CD4-positive, alpha-beta T cell (primary cell): Measurements from ENCODE around the gene PLXDC1. TPM values are rescaled to one million over a fixed set of nuclear protein-coding genes. Genes with fewer than 3 reads are reported as not detected.
"Not testable (repeated sequence)": the region's sequence is repeated elsewhere in the genome, so short reads cannot be mapped to it uniquely, and the experiment has no call there.

ENCODE experiments used
- ATAC-seq: fragments of 200-7000 bp; cut with Tn5 transposase; one replicate; pipeline ENCODE4 v1.10.0; 2022; ENCODE audit warnings: mild to moderate bottlenecking; ENCODE audit not compliant: poor library complexity
- CTCF ChIA-PET: fragments of 350-600 bp; sonication (Branson Sonifier 250); formaldehyde crosslinking; loops from one replicate; lab custom pipeline; 2021; ENCODE audit warnings: antibody characterized with exemption, inconsistent platforms; lab: Charles Lee
- POLR2A ChIA-PET: fragments of 350-600 bp; sonication (Branson Sonifier 250); formaldehyde crosslinking; loops from one replicate; lab custom pipeline; 2021; ENCODE audit warnings: antibody characterized with exemption, inconsistent platforms; lab: Charles Lee
- DNase-seq, 14 experiments: peaks; one replicate each; pipeline ENCODE4 v3.0.0-alpha.2; 2013 to 2020; ENCODE audit warnings: mixed read lengths in 2 of 14
- H3K27ac ChIP-seq, 2 donors: one replicate each; pipeline versions ENCODE4 v1.5.1 to v1.7.0; 2013; ENCODE audit warnings: low read length in 2 of 2, low read depth in 1 of 2, mild to moderate bottlenecking in 1 of 2
- H3K27me3 ChIP-seq, 2 experiments: 1 replicate in 1 of 2; 2 replicates in 1 of 2; pipeline versions ENCODE4 v1.6.1 to v1.7.0; 2013; ENCODE audit warnings: low read length in 2 of 2, control low read depth in 1 of 2, mild to moderate bottlenecking in 1 of 2, moderate library complexity in 1 of 2; ENCODE audit not compliant: insufficient read depth in 2 of 2, control insufficient read depth in 1 of 2
- H3K36me3 ChIP-seq: one replicate; pipeline ENCODE4 v1.6.1; 2013; ENCODE audit warnings: low read length, control low read depth; ENCODE audit not compliant: insufficient read depth
- H3K4me1 ChIP-seq: one replicate; pipeline ENCODE4 v1.6.1; 2013; ENCODE audit warnings: low read length, control low read depth; ENCODE audit not compliant: insufficient read depth
- H3K4me3 ChIP-seq: one replicate; pipeline ENCODE4 v1.5.1; 2013; ENCODE audit warnings: mild to moderate bottlenecking, low read length, moderate library complexity
- H3K9me3 ChIP-seq, 2 experiments: 1 replicate in 1 of 2; 2 replicates in 1 of 2; pipeline versions ENCODE4 v1.6.1 to v1.7.0; 2013; ENCODE audit warnings: low read length in 2 of 2, mild to moderate bottlenecking in 2 of 2, control low read depth in 1 of 2, moderate library complexity in 1 of 2; ENCODE audit not compliant: control insufficient read depth in 1 of 2, insufficient read depth in 1 of 2
- H3K27ac Mint-ChIP-seq: one replicate; pipeline ENCODE4 v1.8.0; 2020; ENCODE audit warnings: mixed read lengths
- H3K27me3 Mint-ChIP-seq: one replicate; pipeline ENCODE4 v1.8.0; 2021; ENCODE audit warnings: mixed read lengths
- H3K36me3 Mint-ChIP-seq: one replicate; pipeline ENCODE4 v1.8.0; 2021; ENCODE audit warnings: low read depth, mixed read lengths
- H3K4me1 Mint-ChIP-seq: one replicate; pipeline ENCODE4 v1.8.0; 2021; ENCODE audit warnings: low read depth, mixed read lengths
- H3K4me3 Mint-ChIP-seq: one replicate; pipeline ENCODE4 v1.8.0; 2020; ENCODE audit warnings: mild to moderate bottlenecking, mixed read lengths
- H3K9me3 Mint-ChIP-seq: one replicate; pipeline ENCODE4 v1.8.0; 2020; ENCODE audit warnings: mixed read lengths
- intact Hi-C, 2 experiments: fragments of 100-400 bp; cut with DNase I in 1 of 2; cut with micrococcal nuclease in 1 of 2; formaldehyde crosslinking; loops; one replicate each; pipeline versions ENCODE4 v1.15.1 to v1.9.0; 2023 to 2025; cut with DNase I, micrococcal nuclease
- total RNA-seq, 174 experiments: library from RNA in 2 of 174; stranded (reverse) in 2 of 174; gene quantifications; one replicate each; pipeline ENCODE4 v1.2.3 and lab custom pipeline; 2021 to 2026
- TF ChIP-seq, protein P1 (sequence below): fragments of 200-600 bp; IDR thresholded peaks from one replicate; pipeline ENCODE4 v1.8.0; 2022; ENCODE audit warnings: antibody characterized with exemption, mild to moderate bottlenecking

Gene PLXDC1
- total RNA-seq, 2 experiments from 2014 or later, result 66.7 to 67.6 TPM

DNA sequence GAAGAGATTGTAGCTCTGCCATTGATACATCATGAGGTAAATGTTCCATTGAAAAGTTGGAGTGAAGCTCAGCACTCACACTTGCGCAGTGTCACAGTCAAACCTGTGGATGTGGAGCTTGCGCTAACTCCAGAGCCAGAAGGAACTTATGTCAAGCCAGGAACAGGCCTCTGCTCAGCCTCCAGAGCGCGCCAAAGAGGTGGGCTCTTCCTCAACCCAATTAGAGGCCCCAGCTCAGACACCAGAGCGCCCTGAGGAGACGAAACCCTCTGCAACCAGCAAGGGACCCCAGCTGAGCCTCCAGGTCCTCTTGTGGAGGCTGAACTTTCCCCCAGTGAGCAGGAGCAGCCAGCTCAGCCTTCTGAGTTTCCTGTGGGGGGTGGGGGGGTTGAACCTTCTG, 122.7 kb downstream of the PLXDC1 start:
- H3K27ac ChIP-seq, result no peak overlapping the region
- peaks cover 15% of the 10 kb centered on the region for H3K4me1 Mint-ChIP-seq
- TF ChIP-seq, protein P1, sequence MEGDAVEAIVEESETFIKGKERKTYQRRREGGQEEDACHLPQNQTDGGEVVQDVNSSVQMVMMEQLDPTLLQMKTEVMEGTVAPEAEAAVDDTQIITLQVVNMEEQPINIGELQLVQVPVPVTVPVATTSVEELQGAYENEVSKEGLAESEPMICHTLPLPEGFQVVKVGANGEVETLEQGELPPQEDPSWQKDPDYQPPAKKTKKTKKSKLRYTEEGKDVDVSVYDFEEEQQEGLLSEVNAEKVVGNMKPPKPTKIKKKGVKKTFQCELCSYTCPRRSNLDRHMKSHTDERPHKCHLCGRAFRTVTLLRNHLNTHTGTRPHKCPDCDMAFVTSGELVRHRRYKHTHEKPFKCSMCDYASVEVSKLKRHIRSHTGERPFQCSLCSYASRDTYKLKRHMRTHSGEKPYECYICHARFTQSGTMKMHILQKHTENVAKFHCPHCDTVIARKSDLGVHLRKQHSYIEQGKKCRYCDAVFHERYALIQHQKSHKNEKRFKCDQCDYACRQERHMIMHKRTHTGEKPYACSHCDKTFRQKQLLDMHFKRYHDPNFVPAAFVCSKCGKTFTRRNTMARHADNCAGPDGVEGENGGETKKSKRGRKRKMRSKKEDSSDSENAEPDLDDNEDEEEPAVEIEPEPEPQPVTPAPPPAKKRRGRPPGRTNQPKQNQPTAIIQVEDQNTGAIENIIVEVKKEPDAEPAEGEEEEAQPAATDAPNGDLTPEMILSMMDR, result no peak
- no peak overlapping the region for H3K4me3 Mint-ChIP-seq
- intact Hi-C loops, result no loop called here
- H3K27me3 Mint-ChIP-seq, result peaks cover 18% of the 10 kb centered on the region
- DNase-seq (no peak), ATAC-seq (no peak)
- no peaks in the 10 kb centered on the region for H3K36me3 Mint-ChIP-seq
- no peaks in the 10 kb centered on the region for H3K9me3 ChIP-seq
- no peak overlapping the region for H3K4me3 ChIP-seq
- ChIA-PET CTCF (interaction anchor here (1.2 to 1.5 kb wide), 2 partner anchors 46 to 136 kb away, joined by 3 to 5 read pairs; no protein-coding TSS in a partner anchor), POLR2A (interaction anchor here (1.1 to 3.1 kb wide), 2 partner anchors 10 to 12 kb away, joined by 3 to 12 read pairs; no protein-coding TSS in a partner anchor)
- H3K36me3 ChIP-seq, result no peaks in the 10 kb centered on the region
- peaks cover 9 to 13% of the 10 kb centered on the region in 2 experiments for H3K27me3 ChIP-seq
- peaks cover 11% of the 10 kb centered on the region for H3K4me1 ChIP-seq
- H3K27ac Mint-ChIP-seq, result no peak overlapping the region
- H3K9me3 Mint-ChIP-seq, result no peaks in the 10 kb centered on the region

DNA sequence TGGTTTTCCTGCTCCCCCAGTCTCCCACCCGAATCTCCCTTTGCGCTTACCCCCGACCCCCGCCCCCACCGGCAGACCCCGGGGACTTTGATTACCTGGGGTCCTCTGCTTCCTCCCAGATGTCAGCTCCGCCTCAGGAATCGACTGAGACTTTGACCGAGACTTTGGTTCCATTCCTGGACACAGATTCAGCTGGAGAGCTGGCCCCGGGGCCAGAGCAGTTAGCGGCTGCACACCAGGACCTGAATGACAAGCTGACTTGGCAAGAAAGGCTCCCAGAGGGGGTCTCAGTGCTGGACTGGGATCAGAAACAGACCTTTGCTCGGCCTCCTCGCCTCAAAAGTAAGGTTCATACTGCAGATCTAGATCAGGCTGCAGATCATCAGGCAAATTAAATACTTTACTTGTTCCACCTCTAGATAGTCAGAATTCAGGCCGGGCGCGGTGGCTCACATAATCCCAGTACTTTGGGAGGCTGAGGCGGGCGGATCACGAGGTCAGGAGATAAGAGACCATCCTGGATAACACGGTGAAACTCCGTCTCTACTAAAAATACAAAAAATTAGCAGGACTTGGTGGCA, 123.9 kb downstream of the PLXDC1 start:
- H3K4me1 Mint-ChIP-seq, result peaks cover 15% of the 10 kb centered on the region
- Histone ChIP-seq H3K27me3 (peaks cover 9 to 13% of the 10 kb centered on the region in 2 experiments), H3K4me3 (peak overlapping the region; percentile 26), H3K9me3 (no peaks in the 10 kb centered on the region), H3K36me3 (no peaks in the 10 kb centered on the region), H3K4me1 (peaks cover 11% of the 10 kb centered on the region), H3K27ac (no peak overlapping the region)
- TF ChIP-seq, protein P1, result no peak
- intact Hi-C loops, result no loop called here
- ChIA-PET CTCF (interaction anchor here (0.6 kb wide), 1 partner anchor 125 kb away, joined by 3 read pairs; no protein-coding TSS in a partner anchor), POLR2A (interaction anchor here (0.6 to 3.1 kb wide), 4 partner anchors 9 to 1489 kb away, joined by 3 to 12 read pairs (median 4); no protein-coding TSS in a partner anchor)
- no peaks in the 10 kb centered on the region for H3K9me3 Mint-ChIP-seq
- no peaks in the 10 kb centered on the region for H3K36me3 Mint-ChIP-seq
- H3K27me3 Mint-ChIP-seq, result peaks cover 18% of the 10 kb centered on the region
- no peak for DNase-seq
- peak overlapping the region; percentile 30 for H3K4me3 Mint-ChIP-seq
- H3K27ac Mint-ChIP-seq, result no peak overlapping the region
- no peak for ATAC-seq

DNA sequence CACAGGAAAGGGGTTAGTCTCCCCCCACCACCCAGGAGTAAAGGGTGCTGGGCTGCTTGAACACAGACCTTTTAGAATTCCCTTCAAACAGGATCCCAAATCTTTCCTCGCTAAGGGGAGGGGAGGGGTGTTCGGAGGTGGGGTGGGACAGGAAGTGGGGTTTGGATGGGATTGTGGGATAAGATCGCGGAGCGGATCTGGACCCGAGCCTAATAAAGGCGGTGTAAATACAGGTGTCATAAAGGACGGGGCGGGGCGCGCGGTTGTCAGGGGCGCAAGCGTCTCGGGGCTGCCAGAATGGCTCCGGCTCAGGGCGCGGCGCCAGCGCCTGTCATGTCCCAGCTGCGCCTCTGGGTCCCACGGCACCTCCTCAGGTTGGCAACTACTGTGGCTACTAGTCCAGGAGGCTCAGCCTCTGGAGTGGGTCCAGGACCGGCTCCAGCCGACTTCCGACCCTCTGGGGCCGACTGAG, 124.4 kb downstream of the PLXDC1 start:
- Histone ChIP-seq H3K36me3 (no peaks in the 10 kb centered on the region), H3K27me3 (peaks cover 9 to 13% of the 10 kb centered on the region in 2 experiments), H3K27ac (no peak overlapping the region), H3K9me3 (no peaks in the 10 kb centered on the region), H3K4me3 (peak overlapping the region; percentile 26), H3K4me1 (peaks cover 11% of the 10 kb centered on the region)
- CTCF ChIA-PET, result interaction anchor here (1.0 kb wide), 1 partner anchor 148 kb away, joined by 3 read pairs; no protein-coding TSS in a partner anchor
- TF ChIP-seq, protein P1, result no peak
- H3K27ac Mint-ChIP-seq, result no peak overlapping the region
- no peaks in the 10 kb centered on the region for H3K9me3 Mint-ChIP-seq
- POLR2A ChIA-PET, result interaction anchor here (0.6 to 3.1 kb wide), 2 partner anchors 9 to 109 kb away, joined by 4 to 12 read pairs; no protein-coding TSS in a partner anchor
- H3K4me1 Mint-ChIP-seq, result peaks cover 15% of the 10 kb centered on the region
- peaks cover 18% of the 10 kb centered on the region for H3K27me3 Mint-ChIP-seq
- ATAC-seq (peak; percentile 79), DNase-seq (peak in 8 of 14 experiments; percentile 6 to 48 (median 28))
- no peaks in the 10 kb centered on the region for H3K36me3 Mint-ChIP-seq
- H3K4me3 Mint-ChIP-seq, result peak overlapping the region; percentile 34
- intact Hi-C loops, result no loop called here

GRCh38 chr17:39026346-39026745, 125.1 kb downstream of the PLXDC1 start:
- H3K27me3 ChIP-seq, result peaks cover 9 to 13% of the 10 kb centered on the region in 2 experiments

More at GRCh38 chr17:39026346-39026745, 125.1 kb downstream of the PLXDC1 start:
- ChIA-PET POLR2A (interaction anchor here (3.1 kb wide), 1 partner anchor 8 kb away, joined by 12 read pairs; no protein-coding TSS in a partner anchor), CTCF (interaction anchor here (1.0 kb wide), 1 partner anchor 148 kb away, joined by 3 read pairs; no protein-coding TSS in a partner anchor)
- ATAC-seq, H3K9me3 Mint-ChIP-seq, intact Hi-C loops, H3K27ac Mint-ChIP-seq, H3K4me3 ChIP-seq, H3K36me3 Mint-ChIP-seq, H3K9me3 ChIP-seq, H3K36me3 ChIP-seq, H3K27ac ChIP-seq, DNase-seq: not testable (repeated sequence)
- peaks cover 11% of the 10 kb centered on the region for H3K4me1 ChIP-seq
- Mint-ChIP-seq H3K4me1 (peaks cover 15% of the 10 kb centered on the region), H3K4me3 (peak overlapping the region; percentile 35), H3K27me3 (peaks cover 12% of the 10 kb centered on the region)
